ENCODE results near the gene ATAD3C. TPM values are rescaled to one million over a fixed set of nuclear protein-coding genes. Genes with fewer than 3 reads are reported as not detected.
"Not testable (repeated sequence)": the region's sequence is repeated elsewhere in the genome, so short reads cannot be mapped to it uniquely, and the experiment has no call there.

The ATAD3C gene
- total RNA-seq, 2 experiments from 2014 or later = 1.3 to 1.5 TPM

DNA sequence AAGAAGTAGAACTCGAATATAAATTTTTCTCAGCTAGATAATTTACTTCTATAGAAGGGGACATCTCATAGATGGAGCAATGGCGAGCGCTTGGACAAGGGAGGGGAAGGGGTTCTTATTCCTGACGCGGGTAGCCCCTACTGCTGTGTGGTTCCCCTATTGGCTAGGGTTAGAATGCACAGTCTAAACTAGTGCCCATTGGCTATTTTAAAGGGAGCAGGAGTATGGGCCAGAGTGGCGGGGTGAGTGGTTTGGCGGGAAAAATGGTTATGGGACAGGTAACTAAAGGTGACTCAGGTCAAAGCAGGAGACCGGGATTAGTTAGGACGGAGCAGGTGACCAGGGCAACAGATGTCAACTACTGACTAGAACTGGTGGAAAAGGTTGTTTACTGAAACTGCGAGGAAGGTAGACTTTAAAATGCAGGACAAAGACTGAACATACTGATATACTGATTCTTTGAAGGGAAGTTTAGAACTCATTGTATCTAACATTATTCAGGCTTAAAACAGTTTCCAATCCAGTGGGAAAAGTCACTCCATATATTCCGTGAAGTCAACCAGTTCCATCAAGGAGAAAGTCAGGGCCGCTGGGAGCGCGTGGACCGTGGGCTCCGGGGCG, 61.5 kb downstream of the ATAD3C start:
- Mint-ChIP-seq H3K4me3 (peak overlapping the region; percentile 82), H3K36me3 (peaks cover 12% of the 10 kb centered on the region), H3K4me1 (peaks cover 7% of the 10 kb centered on the region), H3K9me3 (peaks cover 2% of the 10 kb centered on the region), H3K27me3 (no peaks in the 10 kb centered on the region), H3K27ac (peak overlapping the region; percentile 86)
- DNase-seq = no peak

DNA sequence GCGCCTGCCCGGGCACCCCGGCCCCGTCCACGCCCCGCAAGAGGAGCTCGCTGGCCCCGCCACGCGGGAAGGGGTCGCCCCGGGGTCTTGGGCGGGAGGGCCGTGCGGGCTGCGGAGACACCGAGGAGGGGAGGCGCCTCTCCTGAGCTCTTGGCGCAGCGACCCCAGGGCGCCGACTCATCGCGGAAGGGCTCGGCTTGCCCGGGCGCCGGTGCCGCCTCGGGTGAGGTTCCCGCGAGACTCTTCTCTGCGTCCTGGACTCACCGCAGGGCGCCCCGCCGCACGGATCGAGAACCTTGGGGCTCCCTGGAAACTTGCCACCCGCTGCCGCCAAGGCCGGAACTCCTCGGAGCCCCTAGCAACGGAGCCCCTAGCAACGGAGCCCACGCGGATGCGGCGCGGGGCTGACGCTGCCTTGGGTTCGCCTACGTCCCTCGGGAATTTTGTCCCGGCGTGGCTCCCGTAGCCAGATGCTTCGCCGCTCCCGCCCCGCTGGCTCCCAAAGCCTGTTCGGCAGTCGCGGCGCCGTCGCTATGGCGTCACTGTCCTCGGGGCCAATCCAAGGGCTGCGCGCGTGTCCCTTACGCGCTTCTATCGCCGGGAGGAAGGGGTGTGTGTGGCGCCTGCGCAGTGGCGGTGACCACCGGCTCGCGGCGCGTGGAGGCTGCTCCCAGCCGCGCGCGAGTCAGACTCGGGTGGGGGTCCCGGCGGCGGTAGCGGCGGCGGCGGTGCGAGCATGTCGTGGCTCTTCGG, 62.2 kb downstream of the ATAD3C start, which contains the start of gene ATAD3A:
Gene ATAD3A (plus strand): TSS at position 630 of the 753 bp plus-strand sequence. CDS start 107 bp downstream, at position 737.
- H3K9me3 Mint-ChIP-seq = peaks cover 2% of the 10 kb centered on the region
- H3K4me1 Mint-ChIP-seq = peaks cover 5% of the 10 kb centered on the region
- peak within 1 kb of the TSS; percentile 83 for H3K4me3 Mint-ChIP-seq
- peak; percentile 98 for DNase-seq
- peak within 1 kb of the TSS; percentile 86 for H3K27ac Mint-ChIP-seq
- H3K36me3 Mint-ChIP-seq = peaks cover 12% of the 10 kb centered on the region
- no peaks in the 10 kb centered on the region for H3K27me3 Mint-ChIP-seq

DNA sequence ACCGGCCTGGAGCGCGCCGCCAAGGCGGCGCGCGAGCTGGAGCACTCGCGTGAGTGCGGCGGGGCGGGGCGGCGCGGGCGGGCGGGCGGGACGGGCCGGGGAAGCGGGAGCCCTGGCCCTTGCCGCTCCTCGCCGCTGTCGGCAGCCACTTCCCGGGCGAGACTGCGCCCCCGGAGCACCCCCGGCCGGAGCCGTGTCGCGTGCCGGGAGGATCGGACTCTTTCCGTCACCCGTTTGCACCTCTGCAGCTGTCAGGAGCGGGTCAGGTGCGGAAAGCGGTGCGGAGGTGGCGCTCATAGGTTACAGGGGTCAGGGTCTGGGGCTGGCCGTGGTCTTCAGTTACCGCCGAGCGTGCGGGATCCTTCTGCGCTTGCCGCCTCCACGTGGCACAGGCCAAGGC, 62.9 kb downstream of the ATAD3C start:
- not testable (repeated sequence) for H3K4me1 Mint-ChIP-seq, H3K9me3 Mint-ChIP-seq, H3K27me3 Mint-ChIP-seq
- peaks cover 12% of the 10 kb centered on the region for H3K36me3 Mint-ChIP-seq
- peak overlapping the region; percentile 45 for H3K27ac Mint-ChIP-seq
- peak overlapping the region; percentile 77 for H3K4me3 Mint-ChIP-seq
- peak; percentile 42 for DNase-seq

DNA sequence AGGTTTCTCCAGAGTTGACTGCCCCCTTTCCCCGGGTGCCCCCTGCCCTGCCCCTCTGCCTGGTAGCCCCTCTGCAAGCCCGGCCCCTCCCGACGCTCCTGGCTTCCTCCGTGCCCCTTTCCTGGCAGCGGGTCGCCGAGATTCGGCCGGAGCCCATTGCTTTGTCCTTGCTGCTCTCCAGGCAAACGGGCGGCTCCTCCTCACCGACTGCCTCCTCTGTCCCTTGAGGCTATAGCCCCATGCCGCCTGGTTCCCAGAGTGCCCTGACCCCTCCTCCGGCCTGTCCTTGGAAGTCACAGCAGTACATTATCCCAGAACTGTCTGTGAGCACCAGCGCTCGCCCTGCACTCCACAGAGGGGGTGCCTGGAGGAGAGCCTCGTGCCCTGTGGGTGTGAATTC, 64.2 kb downstream of the ATAD3C start:
- H3K9me3 Mint-ChIP-seq, H3K4me1 Mint-ChIP-seq, DNase-seq, H3K27ac Mint-ChIP-seq, H3K27me3 Mint-ChIP-seq: not testable (repeated sequence)
- H3K36me3 Mint-ChIP-seq = peaks cover 22% of the 10 kb centered on the region
- peak overlapping the region; percentile 74 for H3K4me3 Mint-ChIP-seq

DNA sequence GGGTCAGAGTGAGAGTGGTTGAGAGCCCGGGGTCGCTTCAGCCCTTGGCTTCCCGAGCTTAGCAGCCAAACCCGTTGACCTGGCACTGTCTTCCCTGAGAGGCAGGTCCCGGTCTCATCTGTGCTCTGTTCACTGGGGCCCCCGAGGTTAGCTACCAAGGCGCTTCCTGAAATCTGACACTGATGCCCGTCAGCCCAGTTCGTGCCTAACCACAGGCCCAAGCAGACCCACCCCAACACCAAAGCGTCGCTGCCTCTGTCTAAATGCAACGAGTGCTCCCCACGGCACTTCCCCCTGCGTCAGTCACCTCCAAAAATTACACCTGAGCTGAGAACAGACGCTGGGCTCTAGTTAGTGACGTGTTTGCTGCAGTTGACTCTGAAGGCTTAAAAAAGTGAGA, 64.9 kb downstream of the ATAD3C start:
- not testable (repeated sequence) for H3K27me3 Mint-ChIP-seq, H3K4me3 Mint-ChIP-seq, H3K27ac Mint-ChIP-seq, H3K4me1 Mint-ChIP-seq, H3K9me3 Mint-ChIP-seq, DNase-seq
- H3K36me3 Mint-ChIP-seq = peaks cover 23% of the 10 kb centered on the region

DNA sequence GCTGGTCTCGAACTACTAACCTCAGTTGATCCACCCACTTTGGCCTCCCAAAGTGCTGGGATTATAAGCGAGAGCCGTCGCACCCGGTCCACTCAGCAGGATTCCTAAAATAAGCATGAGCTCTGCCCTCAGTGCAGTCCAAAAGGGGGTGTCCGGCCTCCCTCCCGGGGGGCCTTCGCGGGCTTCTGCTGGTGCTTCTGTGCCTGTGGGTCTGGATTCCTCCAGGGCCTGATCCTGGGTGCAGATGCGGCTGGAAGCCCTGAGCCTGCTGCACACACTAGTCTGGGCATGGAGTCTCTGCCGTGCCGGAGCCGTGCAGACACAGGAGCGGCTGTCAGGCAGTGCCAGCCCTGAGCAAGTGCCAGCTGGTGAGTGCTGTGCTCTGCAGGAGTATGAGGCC, 67.4 kb downstream of the ATAD3C start:
- DNase-seq, H3K27ac Mint-ChIP-seq, H3K27me3 Mint-ChIP-seq, H3K4me3 Mint-ChIP-seq, H3K4me1 Mint-ChIP-seq, H3K9me3 Mint-ChIP-seq: not testable (repeated sequence)
- H3K36me3 Mint-ChIP-seq = peaks cover 20% of the 10 kb centered on the region

DNA sequence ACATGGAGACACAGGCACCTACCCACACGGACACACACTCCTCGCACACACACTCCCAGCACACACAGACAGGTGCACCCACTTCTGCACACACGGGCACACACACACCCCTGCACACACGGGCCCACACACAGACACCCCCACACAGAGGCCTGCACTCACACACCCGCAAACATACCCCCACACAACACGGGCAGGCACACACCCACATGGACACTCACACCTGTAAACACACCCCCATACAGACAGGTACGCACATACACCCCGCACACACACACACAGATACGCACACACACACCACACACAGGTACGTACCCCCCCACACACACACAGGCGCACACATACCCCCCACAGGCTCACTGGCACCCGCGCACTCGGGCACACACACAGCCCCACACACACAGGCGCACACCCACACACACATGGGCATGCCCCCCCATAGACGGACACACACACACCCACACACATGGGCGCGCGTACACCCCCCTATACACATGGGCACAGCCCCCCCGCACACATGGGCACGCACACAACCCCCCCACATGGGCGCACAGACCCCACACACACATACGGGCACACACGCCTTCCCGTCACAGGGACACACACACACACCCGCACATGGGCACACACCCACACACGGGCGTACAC, 68.6 kb downstream of the ATAD3C start:
- H3K9me3 Mint-ChIP-seq = no peaks in the 10 kb centered on the region
- no peaks in the 10 kb centered on the region for H3K4me1 Mint-ChIP-seq
- no peak overlapping the region for H3K4me3 Mint-ChIP-seq
- H3K36me3 Mint-ChIP-seq = peaks cover 20% of the 10 kb centered on the region
- no peak overlapping the region for H3K27ac Mint-ChIP-seq
- no peak for DNase-seq
- no peaks in the 10 kb centered on the region for H3K27me3 Mint-ChIP-seq

DNA sequence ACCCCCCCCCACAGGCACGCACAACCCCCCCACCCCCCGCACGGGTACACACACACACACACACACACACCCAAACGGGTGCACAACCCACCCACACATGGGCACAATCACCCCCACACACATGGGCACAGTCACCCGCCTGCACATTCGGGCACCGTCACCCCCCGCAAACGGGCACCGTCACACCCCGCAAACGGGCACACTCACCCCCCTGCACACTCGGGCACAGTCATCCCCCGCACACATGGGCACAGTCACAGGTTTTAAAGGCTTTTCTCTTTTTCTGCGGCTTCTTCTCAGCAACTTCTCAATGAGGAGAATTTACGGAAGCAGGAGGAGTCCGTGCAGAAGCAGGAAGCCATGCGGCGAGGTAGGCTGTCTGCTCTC, 69.1 kb downstream of the ATAD3C start:
- H3K9me3 Mint-ChIP-seq, H3K4me3 Mint-ChIP-seq, H3K27me3 Mint-ChIP-seq, DNase-seq, H3K27ac Mint-ChIP-seq, H3K4me1 Mint-ChIP-seq: not testable (repeated sequence)
- H3K36me3 Mint-ChIP-seq = peaks cover 20% of the 10 kb centered on the region

Other genes starting within 250 kb of the ATAD3C start
- 10 to 100 TPM; 52.5 to 53.3 TPM for gene TNFRSF18, start 243.1 kb upstream of the ATAD3C start, total RNA-seq
- gene TNFRSF4, start 235.5 kb upstream of the ATAD3C start, total RNA-seq = 100 to 1,000 TPM; 110 to 111 TPM
- gene SDF4, start 217.7 kb upstream of the ATAD3C start, total RNA-seq = 10 to 100 TPM; 85.9 to 95.9 TPM
- 10 to 100 TPM; 17.5 to 18.9 TPM for gene B3GALT6, start 217.5 kb upstream of the ATAD3C start, total RNA-seq
- gene C1QTNF12, start 203.0 kb upstream of the ATAD3C start, total RNA-seq = 1 to 10 TPM; 2.4 to 3.8 TPM
- gene UBE2J2, start 175.8 kb upstream of the ATAD3C start, total RNA-seq = 10 to 100 TPM; 69.9 to 70.6 TPM
- gene SCNN1D, start 169.3 kb upstream of the ATAD3C start, total RNA-seq = 1 to 10 TPM; 4.9 to 6.9 TPM
- 10 to 100 TPM; 26.6 to 28.4 TPM for gene ACAP3, start 141.8 kb upstream of the ATAD3C start, total RNA-seq
- gene PUSL1, start 141.1 kb upstream of the ATAD3C start, total RNA-seq = 10 to 100 TPM; 29.6 to 30.0 TPM
- gene INTS11, start 125.0 kb upstream of the ATAD3C start, total RNA-seq = 100 to 1,000 TPM; 111 to 113 TPM
- 10 to 100 TPM; 12.2 to 13.7 TPM for gene CPTP, start 124.9 kb upstream of the ATAD3C start, total RNA-seq
- under 1 TPM; 0.06 to 0.20 TPM for gene TAS1R3, start 118.4 kb upstream of the ATAD3C start, total RNA-seq
- 10 to 100 TPM; 26.8 to 29.0 TPM for gene DVL1, start 100.3 kb upstream of the ATAD3C start, total RNA-seq
- gene MXRA8, start 91.1 kb upstream of the ATAD3C start, total RNA-seq = under 1 TPM; 0.50 to 0.97 TPM
- 100 to 1,000 TPM; 143 to 144 TPM for gene AURKAIP1, start 74.5 kb upstream of the ATAD3C start, total RNA-seq
- gene CCNL2, start 50.4 kb upstream of the ATAD3C start, total RNA-seq = 10 to 100 TPM; 91.6 to 92.2 TPM
- gene MRPL20, start 42.4 kb upstream of the ATAD3C start, total RNA-seq = 100 to 1,000 TPM; 181 to 182 TPM
- not detected for gene ANKRD65, start 28.4 kb upstream of the ATAD3C start, total RNA-seq
- under 1 TPM; 0.25 to 0.44 TPM for gene VWA1, start 14.0 kb upstream of the ATAD3C start, total RNA-seq
- 10 to 100 TPM; 75.7 to 77.4 TPM for gene ATAD3B, start 22.1 kb downstream of the ATAD3C start, total RNA-seq
- 10 to 100 TPM; 87.9 to 89.2 TPM for gene ATAD3A, start 62.5 kb downstream of the ATAD3C start, total RNA-seq
- under 1 TPM in 1 of 2 experiments, not detected in 1; 0.88 TPM for gene TMEM240, start 90.9 kb downstream of the ATAD3C start, total RNA-seq
- gene SSU72, start 125.2 kb downstream of the ATAD3C start, total RNA-seq = 100 to 1,000 TPM; 124 to 131 TPM
- gene FNDC10, start 150.4 kb downstream of the ATAD3C start, total RNA-seq = 1 to 10 TPM; 2.9 to 3.3 TPM
- gene MIB2, start 165.8 kb downstream of the ATAD3C start, total RNA-seq = 10 to 100 TPM; 33.1 to 38.7 TPM
- 1 to 10 TPM; 1.4 to 2.3 TPM for gene MMP23B, start 182.5 kb downstream of the ATAD3C start, total RNA-seq
- gene CDK11B, start 209.3 kb downstream of the ATAD3C start, total RNA-seq = 10 to 100 TPM; 42.2 to 43.3 TPM
- gene SLC35E2B, start 243.1 kb downstream of the ATAD3C start, total RNA-seq = 10 to 100 TPM; 19.3 to 20.1 TPM